Retina (tissue), 1 donor: Measurements from ENCODE around the gene DAPK1.
"Not testable (repeated sequence)": the region's sequence is repeated elsewhere in the genome, so short reads cannot be mapped to it uniquely, and the experiment has no call there.

Experiments used
- DNase-seq: peaks from one replicate; pipeline ENCODE4 v3.0.0-alpha.2; 2016

DAPK1 gene

DNA sequence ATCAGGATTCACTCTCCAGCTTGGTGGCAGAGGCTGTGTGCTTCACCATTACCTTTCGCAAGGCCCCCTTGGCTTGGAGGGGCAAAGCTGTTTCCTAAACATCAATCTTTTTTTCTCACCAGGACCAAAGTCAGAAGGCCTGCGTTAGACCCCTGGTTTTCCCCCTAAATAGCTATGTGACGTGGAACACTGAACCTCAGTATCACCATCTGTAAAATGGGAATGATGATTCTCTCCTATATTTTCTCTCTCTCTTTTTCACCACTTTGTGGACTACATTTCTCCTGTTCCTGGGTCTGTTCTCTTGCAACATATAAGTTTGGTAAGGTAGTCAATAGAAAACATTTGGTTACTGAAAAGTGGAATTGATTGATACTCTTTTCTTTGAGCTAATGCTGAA, 50.5 kb downstream of the DAPK1 start:
- no peak for DNase-seq

DNA sequence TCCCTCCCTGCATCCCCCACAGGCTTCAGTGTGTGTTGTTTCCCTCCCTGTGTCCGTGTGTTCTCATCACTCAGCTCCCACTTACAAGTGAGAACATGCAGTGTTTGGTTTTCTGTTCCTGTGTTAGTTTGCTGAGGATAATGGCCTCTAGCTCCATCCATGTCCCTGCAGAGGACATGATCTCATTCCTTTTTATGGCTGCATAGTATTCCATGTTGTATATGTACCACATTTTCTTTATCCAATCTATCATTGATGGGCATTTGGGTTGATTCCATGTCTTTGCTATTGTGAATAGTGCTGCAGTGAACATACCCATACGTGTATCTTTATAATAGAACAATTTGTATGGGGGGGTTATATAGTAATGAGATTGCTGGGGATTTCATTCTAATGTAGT, 51.4 kb downstream of the DAPK1 start:
- DNase-seq = not testable (repeated sequence)

DNA sequence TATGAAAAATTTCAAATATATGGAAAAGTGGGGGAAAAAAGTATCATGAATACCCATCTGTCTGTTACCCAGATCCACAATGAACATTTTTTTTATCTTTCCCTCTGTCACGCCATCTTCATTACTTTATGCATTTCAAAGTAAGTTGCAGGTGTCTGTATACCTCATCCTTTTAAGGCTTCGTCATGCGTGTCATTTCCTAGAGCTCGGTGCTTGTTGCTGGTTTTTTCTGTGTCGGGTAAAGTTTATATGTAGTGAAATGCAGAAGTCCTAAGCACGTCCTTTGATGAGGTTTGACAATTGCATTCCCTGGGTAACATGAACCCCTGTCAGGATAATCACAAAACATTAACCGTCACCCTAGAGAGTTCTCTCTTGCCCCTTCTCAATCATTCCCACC, 52.1 kb downstream of the DAPK1 start:
- DNase-seq = no peak

DNA sequence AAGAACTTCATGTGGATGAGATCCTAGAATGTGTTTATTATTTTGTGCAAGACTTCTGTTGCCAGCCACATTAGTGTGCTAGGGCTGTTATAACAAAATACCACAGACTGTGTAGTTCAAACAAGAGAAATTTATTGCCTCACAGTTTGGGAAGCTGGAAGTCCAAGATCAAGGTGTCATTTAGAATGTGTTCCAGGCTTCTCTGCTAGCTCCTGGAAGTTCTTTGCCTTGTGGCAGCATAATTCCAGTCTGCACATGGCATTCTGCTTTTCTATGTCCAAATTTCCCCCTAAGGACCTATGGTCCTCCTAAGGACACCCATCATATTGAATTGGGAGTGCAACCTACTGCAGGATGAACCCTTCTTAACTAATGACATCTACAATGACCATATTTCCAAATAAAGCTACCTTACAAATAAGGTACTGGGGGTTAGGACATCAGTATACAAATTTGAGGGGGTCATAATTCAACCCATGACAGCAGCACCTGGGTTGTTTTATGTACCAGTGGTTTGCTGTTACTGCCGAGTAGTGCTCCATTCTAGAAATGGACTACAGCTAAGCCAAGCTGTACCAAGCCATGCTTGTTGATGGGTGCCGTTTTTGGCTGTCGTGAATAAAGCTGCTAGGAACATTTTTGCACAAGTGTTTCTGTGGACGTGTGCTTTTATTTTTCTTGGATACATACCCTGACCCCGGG, 52.7 kb downstream of the DAPK1 start:
- DNase-seq = no peak

DNA sequence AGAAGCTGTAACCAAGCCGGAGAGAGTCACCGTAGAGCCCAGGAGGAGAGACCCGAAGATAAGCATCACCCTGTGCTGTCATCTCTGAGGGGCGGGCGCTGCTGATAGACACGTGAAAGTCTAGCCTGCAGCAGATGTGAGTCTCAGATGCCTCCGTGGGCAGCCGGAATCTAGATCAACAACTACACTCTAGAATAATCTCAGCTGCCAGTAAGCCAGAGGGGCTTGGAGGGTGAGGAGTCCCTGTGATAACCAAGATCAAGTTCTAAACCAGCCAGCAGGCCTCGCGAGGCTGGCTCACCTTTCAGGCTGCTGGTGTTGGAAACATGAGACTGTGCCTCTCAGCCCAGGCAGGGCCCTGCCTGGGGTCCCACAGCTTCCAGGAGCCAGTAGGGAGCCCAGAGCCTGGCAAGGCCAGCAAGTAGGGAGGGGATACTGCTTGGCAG, 54.1 kb downstream of the DAPK1 start:
- DNase-seq = no peak

DNA sequence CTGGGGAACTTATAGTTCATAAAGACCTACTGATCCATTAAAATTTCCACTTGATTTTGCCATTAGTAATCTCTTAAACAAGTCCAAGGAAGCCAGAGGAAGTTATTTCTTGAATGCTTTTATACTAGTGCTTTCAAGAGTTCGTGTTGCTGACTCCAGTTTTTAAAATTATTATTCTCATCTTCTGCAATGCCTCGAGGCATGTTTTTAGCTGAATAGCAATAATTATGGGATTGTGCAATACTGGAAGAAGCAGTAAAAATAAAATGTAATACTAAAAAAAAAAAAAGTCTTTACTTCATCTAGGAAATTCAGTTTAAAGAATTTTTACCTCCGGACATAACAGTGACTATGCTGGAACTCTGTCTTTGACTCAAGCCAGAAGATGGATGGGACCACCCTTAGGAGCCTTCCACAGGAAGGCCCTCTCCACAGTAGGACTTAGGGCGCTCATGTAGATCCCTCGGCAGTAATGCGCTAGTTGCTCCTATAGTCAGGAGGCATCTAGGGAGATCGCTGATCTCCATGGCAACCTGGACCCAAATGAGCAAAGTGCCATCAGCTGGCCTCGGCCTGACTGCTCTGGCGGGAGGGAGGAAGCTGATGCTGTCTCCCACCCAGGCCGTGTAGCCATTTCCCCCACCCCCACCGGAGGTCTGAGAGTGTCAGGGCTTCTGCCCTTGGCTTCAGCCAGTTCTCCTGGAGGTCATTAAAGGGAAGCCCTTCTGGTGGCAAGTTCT, 56.7 kb downstream of the DAPK1 start:
- DNase-seq = no peak

DNA sequence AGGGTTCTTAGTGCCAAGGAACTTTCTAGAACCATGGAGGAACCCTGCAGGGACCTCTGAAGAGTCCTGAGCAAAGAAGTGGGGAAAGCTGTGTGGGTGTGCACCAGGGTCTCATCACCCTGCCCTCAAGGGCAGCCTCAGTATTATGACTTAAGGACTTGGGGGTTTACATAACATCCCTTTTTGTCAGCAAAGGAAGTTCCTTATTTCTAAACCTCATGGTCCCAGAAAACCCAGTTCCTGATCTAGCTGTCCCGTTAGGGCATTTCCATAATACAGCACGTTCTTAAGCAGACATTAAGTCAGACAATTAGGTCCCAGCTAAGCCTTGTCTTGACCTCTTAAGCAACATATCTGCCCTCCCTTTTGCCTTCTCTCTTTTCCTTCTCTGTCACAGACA, 57.3 kb downstream of the DAPK1 start:
- DNase-seq = no peak

DNA sequence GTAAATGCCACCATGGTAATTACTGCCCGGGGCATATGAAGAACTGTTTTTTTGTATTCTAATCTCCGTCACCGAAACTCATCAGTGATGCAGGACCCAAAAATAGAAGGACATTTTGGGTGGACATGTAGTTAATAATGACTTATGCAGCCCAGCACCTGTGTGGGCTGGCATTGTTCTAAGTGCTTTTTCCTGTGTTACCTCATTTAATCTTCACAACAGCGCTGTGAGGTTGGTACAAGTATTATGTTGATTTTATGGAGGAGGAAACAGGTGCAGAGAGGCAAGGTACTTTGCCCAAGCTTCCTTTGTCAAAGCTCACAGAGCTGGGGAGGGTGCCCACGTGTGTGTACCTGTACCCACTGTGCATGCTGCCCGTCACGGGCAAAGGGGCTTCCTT, 58.4 kb downstream of the DAPK1 start:
- DNase-seq = no peak

DNA sequence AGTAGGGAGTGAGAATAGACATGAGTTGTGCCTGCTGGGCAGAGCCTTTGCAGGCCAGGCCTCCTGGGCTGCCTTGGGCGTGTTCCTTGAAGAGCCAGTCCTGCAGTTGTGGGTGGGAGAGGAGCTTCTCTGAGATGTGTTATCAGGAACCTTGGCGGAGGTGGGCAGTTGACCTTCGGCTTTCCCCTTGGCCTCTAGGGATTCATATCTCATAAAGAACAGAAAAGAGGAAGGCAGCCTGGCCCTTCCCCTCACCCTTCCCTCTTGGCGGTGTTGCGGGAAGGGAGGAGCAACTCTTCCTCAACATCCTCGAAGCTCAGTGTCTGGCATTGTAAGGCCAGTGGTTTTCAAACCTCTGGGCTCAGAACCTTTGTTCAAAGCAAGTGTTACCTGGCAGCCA, 59.2 kb downstream of the DAPK1 start:
- DNase-seq = no peak

DNA sequence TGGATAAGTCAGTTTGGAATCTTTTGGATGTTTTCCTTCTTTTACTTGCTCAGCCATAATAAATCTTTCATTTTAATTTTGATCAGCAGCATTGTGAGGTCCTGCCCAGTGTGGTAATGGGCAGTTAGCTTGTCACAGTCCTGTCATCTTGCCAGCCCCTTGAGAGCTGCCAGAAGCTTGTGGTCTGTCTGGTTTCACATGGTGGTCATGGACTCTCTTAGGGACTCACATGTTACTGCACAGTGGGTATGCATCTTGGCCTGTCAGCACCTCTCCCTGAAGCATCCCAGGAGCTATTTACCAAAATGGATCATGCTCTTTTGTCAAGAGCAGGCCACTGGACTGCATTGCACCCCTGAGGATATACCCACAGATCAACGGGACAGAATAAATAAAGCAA, 60.3 kb downstream of the DAPK1 start:
- DNase-seq = no peak

DNA sequence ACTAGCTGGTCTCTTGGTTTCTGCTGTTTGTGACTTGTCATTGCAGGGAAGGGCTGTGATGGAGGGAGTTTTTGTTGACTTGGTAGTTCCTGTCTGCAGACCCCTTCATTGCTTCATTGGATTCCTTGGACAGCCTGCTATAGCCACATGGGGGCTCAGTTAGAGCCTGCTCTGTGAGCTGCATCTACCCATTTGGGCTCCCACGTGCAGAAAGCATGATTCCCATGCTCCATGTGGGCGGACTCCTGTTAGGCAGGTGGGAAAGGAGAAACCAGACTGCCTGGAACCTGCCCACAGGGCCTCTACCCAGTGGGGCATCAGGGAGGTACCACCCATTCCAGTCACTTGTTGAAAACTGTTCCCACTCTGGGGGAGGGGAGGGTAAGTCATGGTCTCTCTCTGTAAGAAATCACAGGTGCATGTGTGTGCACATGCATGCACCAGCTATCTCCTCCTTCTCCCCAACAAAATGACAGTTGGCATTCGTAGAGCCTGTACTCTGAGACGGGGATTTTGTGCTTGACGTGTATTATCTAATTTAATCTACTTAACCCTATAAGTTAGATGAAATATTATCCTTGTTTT, 61.0 kb downstream of the DAPK1 start:
- no peak for DNase-seq

DNA sequence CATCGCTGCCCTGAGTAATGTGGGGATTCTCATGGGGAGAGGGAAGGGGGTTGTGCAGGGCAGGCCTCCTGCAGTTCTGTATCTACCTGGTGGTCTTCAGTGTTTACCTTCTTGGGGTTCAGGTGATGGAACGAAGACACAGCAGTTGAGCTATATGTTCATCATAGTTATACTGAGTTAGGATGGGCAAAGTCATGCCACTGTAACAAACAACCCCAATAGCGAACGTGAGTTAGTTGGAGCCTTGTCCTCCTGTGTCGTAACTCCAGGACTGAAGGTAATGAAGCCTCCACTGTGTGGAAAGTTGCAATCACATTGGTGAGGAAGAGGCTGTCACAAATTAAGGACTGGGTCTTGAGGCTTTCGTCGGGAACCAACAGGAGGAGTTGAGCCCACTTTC, 64.4 kb downstream of the DAPK1 start:
- no peak for DNase-seq

DNA sequence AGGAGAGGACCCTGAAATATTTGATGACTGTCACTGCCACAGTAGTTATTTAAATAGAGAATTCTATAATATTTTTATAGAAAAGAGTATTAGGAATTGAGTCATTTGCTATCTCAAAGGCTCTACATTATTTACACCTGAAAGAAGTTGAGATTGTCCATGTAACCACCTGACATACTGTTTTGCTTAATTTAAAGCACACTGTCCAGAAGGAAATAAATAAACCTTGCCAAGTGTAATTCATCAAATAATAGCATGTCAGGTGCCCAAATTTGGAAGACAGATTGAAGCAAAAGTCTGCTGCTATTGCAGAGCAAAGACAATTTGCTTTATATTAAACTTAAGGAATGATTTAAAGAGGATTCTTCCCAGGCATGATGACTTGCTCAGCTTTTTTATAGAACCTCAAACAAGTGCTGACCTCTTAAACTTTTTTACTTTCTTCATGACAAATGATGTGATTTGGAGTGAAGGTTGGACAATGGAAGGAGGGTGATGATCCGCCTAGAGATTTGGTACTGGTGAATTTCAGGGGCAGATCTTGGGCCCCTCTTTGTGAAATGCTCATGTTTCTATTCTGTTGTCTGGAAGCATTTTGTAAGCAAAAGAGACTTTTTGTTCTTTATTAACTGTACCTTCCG, 65.0 kb downstream of the DAPK1 start:
- DNase-seq = peak; percentile 63

DNA sequence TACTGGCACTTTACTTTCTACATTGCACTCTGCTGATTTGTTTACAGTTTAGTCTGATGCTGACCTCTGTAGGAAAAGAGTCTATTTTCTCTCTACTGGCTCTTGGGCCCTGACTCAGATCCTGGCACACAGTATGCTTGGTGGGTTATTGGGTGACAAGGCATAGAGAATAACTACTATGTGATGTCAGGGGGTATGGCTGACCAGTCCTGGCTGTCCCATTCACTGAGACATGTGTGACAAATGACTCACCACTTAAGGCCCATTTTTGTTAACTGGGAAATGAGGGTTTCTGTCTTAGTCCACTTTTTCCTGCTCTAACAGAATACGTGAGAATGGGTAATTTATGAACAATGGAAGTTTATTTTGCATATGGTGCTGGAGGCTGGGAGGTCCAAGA, 66.4 kb downstream of the DAPK1 start:
- DNase-seq = no peak

DNA sequence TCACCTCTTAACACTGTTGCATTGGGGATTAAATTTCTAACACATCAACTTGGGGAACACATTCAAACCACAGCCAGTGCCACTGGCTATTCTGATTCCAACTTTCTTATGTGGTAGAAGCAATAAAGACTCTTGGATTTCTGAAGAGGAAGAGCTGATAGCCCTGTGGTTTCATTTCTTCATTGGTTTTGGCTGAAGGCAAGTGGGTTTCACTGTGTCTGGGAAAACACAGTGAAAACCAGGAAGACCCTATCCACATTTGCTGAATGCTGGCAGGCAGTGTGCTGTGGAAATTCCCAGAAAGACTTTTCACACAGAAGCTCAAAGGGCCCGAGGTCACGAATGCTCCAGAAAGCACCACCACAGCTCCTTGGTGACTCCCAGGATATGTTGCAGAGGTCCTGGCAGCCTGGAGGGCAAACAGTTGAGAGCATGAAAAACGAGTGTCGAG, 67.1 kb downstream of the DAPK1 start:
- DNase-seq = no peak

DNA sequence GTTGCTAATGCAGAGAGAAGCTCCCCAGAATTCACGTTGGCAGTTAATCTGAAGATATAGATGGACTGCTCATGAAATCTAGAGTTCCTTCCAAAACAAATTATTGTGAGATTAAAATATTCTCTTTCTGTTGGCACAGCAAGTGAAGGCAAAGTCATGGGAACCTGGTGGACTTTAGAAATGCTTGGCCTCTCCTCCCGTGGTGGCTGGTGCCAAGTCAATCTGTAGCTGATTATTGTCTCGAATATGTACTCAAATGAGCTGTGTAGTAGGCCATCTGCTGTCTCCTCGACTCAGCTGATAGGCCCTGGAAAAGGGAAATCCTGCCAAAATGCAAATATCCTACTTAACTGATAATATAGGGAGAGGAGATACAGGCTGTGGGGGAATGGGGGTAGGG, 69.3 kb downstream of the DAPK1 start:
- no peak for DNase-seq

DNA sequence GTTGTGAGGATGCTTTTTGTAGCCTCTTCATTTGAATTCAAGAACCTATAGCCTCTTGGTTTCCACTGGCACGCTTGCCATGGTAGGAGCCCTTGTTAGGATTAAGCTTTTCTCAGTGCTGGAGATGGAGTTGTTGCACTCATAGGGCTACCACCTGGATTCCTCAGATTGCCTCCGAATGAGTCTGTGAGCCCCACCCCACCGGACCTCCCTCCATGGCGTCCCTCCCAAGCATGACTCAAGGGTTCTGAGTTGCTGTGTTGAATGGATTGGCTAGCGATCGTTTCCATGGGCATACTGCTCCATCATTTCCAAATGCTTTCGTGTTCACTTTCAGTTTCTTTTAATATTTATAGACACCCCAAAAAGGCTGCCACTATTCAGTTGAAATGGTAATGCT, 69.9 kb downstream of the DAPK1 start:
- DNase-seq = no peak

DNA sequence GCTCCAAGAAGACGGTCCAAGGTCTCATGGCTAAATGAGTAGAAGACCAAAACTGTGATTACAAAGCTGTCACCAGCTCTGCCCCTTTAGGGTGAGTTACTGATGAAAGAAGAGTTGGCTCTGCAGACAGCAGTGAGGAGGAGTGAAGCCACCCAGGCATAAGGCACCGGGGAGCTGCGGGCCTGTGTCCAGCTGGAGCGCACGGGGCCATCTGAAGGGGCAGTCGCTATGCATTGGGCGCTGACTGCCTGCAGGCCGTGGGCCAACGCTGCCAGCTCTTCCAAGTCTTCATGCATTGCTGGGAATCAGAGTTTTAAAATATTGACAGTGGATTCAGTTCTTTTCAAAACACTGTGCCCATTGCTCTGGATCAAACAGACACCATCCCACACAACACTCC, 70.3 kb downstream of the DAPK1 start:
- no peak for DNase-seq

DNA sequence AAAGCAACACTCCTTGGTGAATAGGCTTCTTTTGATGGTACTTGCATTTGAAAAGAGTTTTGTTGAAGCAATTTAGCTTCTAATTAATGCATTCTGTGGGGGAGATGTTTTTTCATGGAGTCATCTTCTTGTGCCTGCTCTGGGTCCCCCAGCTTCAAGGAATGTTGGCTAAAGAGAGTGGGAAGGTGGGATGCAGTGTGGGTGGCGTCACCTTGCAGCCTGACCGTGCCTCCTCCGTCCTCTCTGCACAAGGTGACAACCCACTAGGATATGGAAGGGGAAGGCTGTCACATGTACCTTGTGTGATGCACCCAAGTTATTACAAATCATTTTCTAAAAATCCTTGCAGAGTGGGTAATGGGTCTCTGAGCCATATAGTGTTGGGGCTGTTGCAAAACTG, 70.7 kb downstream of the DAPK1 start:
- DNase-seq = no peak

DNA sequence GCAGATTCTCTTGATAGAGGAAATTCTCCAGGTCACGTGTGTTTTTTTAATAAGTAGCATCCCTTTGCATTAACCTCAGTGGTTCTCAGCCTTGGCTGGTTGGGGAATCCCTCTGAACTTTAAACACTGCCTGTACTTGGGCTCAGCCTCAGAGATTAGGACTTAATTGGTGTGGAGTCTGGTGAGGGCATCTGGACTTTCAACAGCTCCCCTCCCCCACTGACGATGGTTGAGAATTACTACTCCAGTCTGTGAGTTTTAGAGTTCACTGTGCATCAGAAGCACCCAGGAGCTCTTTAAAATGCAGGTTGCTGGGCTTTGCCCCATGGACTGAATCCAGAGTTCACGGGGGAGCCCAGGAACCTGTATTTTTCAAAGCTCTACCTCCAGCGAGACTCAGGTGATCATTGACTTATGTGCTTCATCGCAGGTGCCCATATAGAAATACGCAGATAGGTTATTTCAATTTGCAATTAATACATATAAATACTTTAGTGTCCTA, 71.4 kb downstream of the DAPK1 start:
- peak; percentile 40 for DNase-seq

DNA sequence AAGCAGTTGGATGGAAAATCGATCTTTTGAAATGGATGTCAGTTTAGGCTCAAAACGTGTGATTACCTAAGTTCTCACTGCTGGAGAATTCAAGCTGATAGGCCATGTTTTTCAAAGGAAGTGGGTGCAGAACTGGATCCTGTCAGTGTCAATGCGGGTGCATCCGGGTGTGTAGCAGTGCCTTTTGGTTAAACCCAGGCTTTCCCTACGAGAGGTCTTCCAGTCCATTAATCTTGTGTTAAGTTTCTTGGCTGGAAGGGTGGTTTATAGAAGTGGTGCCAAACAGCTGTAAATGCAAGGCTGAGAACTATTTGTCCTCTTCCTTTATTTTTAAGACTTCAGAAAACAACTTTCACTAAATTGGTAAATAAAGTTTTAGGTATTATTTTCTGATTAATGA, 71.9 kb downstream of the DAPK1 start:
- DNase-seq = no peak

DNA sequence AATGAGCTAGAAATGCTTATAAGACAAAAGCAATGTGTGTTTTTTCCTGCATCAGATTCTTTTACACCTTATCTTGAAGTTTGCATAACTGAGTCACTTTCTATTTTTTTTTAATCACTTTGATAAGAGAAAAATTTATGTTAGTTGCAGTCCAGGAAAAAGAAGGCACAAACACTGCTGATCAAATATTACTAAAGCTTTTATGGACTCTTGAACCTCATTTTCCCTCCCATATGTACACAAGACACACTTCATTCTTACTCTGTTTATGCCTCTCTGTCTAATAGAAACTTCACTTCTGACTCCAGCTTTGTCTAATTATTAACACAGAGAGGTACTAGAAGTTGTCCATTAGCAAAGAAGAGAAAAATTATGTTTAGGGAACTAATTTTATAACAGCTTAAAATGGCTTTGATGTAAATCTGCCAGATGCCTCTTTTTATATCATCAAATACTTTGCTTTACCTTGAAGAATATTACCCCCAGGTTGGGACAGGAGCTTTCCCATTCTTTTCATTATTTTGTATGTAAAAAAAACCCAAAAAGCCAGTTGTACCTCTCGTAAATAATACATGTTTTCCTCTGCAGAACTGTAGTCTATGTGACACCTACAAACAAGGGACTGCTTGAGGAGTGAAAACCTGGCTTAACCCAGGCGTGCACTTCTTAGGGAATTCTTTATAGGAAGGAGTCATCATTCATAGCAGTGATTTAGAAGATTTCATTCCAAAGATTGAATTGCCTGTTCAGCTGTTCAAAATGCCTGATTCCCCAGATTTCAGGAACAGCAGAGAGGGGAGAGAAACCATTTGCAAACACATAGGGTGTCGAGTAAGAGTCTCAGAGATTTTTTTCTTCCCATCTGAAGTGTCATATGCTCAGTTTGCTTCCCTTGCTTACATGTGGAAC, 72.6 kb downstream of the DAPK1 start:
- DNase-seq = no peak
